ENCODE data around the gene NYAP2.

NYAP2 gene

GRCh38 chr2:225556461-225556860 lies 157.0 kb downstream of the NYAP2 start:
- Histone ChIP-seq H3K18ac (ENCODE audit: low read length) (no peak overlapping the region), H3K27me3 (ENCODE audit: insufficient read depth, low read length) (no peaks in the 10 kb centered on the region), H2AK5ac (ENCODE audit: low read length) (no peak overlapping the region), H2AFZ (ENCODE audit: insufficient read depth, low read length, poor library complexity) (no peak overlapping the region), H3K4ac (ENCODE audit: low read depth, low read length) (no peak overlapping the region), H3K9ac (ENCODE audit: low read length) (no peak overlapping the region), H3K23ac (ENCODE audit: low read length) (no peak overlapping the region), H4K8ac (ENCODE audit: low read depth, low read length) (no peak overlapping the region), H3K9me3 (ENCODE audit: insufficient read depth, low read depth, low read length) (no peaks in the 10 kb centered on the region), H2BK12ac (ENCODE audit: low read length) (no peak overlapping the region), H3K79me2 (ENCODE audit: control insufficient read depth, insufficient read depth, low read length, poor library complexity) (no peaks in the 10 kb centered on the region), H3K27ac (ENCODE audit: low read depth, low read length) (no peak overlapping the region), H3K79me1 (ENCODE audit: low read length) (no peaks in the 10 kb centered on the region), H3K4me1 (ENCODE audit: control insufficient read depth in 1 of 2, insufficient read depth in 2 of 2, low read length in 2 of 2) (no peaks in the 10 kb centered on the region), H2BK120ac (ENCODE audit: insufficient read depth, low read length, poor library complexity) (no peak overlapping the region), H3K36me3 (ENCODE audit: control insufficient read depth in 1 of 2, insufficient read depth in 2 of 2, low read length in 2 of 2) (no peaks in the 10 kb centered on the region), H3K4me2 (ENCODE audit: low read length) (no peak overlapping the region), H3K14ac (ENCODE audit: low read length) (no peak overlapping the region), H2BK5ac (ENCODE audit: low read depth, low read length, poor library complexity) (no peak overlapping the region), H4K12ac (ENCODE audit: low read depth, low read length) (no peak overlapping the region), H3K4me3 (ENCODE audit: low read depth, low read length) (no peak overlapping the region), H4K91ac (ENCODE audit: low read depth, low read length) (no peak overlapping the region)
- no peak for DNase-seq

- no peak overlapping the region for H2BK120ac ChIP-seq (ENCODE audit: insufficient read depth, low read length, poor library complexity)
- H3K36me3 ChIP-seq (ENCODE audit: control insufficient read depth in 1 of 2, insufficient read depth in 2 of 2, low read length in 2 of 2) = no peaks in the 10 kb centered on the region
- no peak overlapping the region for H2AFZ ChIP-seq (ENCODE audit: insufficient read depth, low read length, poor library complexity)
- H2BK5ac ChIP-seq (ENCODE audit: low read depth, low read length, poor library complexity) = no peak overlapping the region
- H3K23ac ChIP-seq (ENCODE audit: low read length) = no peak overlapping the region
- no peaks in the 10 kb centered on the region for H3K79me2 ChIP-seq (ENCODE audit: control insufficient read depth, insufficient read depth, low read length, poor library complexity)
- no peak overlapping the region for H3K4me3 ChIP-seq (ENCODE audit: low read depth, low read length)
- H3K27me3 ChIP-seq (ENCODE audit: insufficient read depth, low read length) = no peaks in the 10 kb centered on the region
- H3K9me3 ChIP-seq (ENCODE audit: insufficient read depth, low read depth, low read length) = no peaks in the 10 kb centered on the region
- no peak overlapping the region for H3K18ac ChIP-seq (ENCODE audit: low read length)
- H3K79me1 ChIP-seq (ENCODE audit: low read length) = no peaks in the 10 kb centered on the region
- H3K4ac ChIP-seq (ENCODE audit: low read depth, low read length) = no peak overlapping the region
- no peak overlapping the region for H2AK5ac ChIP-seq (ENCODE audit: low read length)
- no peak overlapping the region for H4K8ac ChIP-seq (ENCODE audit: low read depth, low read length)
- no peak overlapping the region for H3K4me2 ChIP-seq (ENCODE audit: low read length)
- H3K27ac ChIP-seq (ENCODE audit: low read depth, low read length) = no peak overlapping the region
- H4K12ac ChIP-seq (ENCODE audit: low read depth, low read length) = no peak overlapping the region
- no peak for DNase-seq
- no peak overlapping the region for H2BK12ac ChIP-seq (ENCODE audit: low read length)
- H3K4me1 ChIP-seq (ENCODE audit: control insufficient read depth in 1 of 2, insufficient read depth in 2 of 2, low read length in 2 of 2) = no peaks in the 10 kb centered on the region
- no CpG with 5 or more reads among the region's 6 CpGs for WGBS (ENCODE audit: extremely low coverage, insufficient coverage, insufficient read length)
- no peak overlapping the region for H3K9ac ChIP-seq (ENCODE audit: low read length)
- no peak overlapping the region for H3K14ac ChIP-seq (ENCODE audit: low read length)
- H4K91ac ChIP-seq (ENCODE audit: low read depth, low read length) = no peak overlapping the region
These were observed 159.0 kb downstream of the NYAP2 start for GRCh38 chr2:225558399-225559071.

GRCh38 chr2:225559072-225559415 lies 159.5 kb downstream of the NYAP2 start:
- Histone ChIP-seq H3K36me3 (ENCODE audit: control insufficient read depth in 1 of 2, insufficient read depth in 2 of 2, low read length in 2 of 2) (no peaks in the 10 kb centered on the region), H2BK120ac (ENCODE audit: insufficient read depth, low read length, poor library complexity) (no peak overlapping the region), H3K23ac (ENCODE audit: low read length) (no peak overlapping the region), H2AK5ac (ENCODE audit: low read length) (no peak overlapping the region), H3K27me3 (ENCODE audit: insufficient read depth, low read length) (no peaks in the 10 kb centered on the region), H2BK12ac (ENCODE audit: low read length) (no peak overlapping the region), H3K27ac (ENCODE audit: low read depth, low read length) (no peak overlapping the region), H3K14ac (ENCODE audit: low read length) (no peak overlapping the region), H3K4me1 (ENCODE audit: control insufficient read depth in 1 of 2, insufficient read depth in 2 of 2, low read length in 2 of 2) (no peaks in the 10 kb centered on the region), H4K8ac (ENCODE audit: low read depth, low read length) (no peak overlapping the region), H3K18ac (ENCODE audit: low read length) (no peak overlapping the region), H2BK5ac (ENCODE audit: low read depth, low read length, poor library complexity) (no peak overlapping the region), H4K91ac (ENCODE audit: low read depth, low read length) (no peak overlapping the region), H3K79me1 (ENCODE audit: low read length) (no peaks in the 10 kb centered on the region), H3K9ac (ENCODE audit: low read length) (no peak overlapping the region), H3K4me3 (ENCODE audit: low read depth, low read length) (no peak overlapping the region), H3K4ac (ENCODE audit: low read depth, low read length) (no peak overlapping the region), H2AFZ (ENCODE audit: insufficient read depth, low read length, poor library complexity) (no peak overlapping the region), H4K12ac (ENCODE audit: low read depth, low read length) (no peak overlapping the region), H3K9me3 (ENCODE audit: insufficient read depth, low read depth, low read length) (no peaks in the 10 kb centered on the region), H3K79me2 (ENCODE audit: control insufficient read depth, insufficient read depth, low read length, poor library complexity) (no peaks in the 10 kb centered on the region), H3K4me2 (ENCODE audit: low read length) (no peak overlapping the region)
- WGBS (ENCODE audit: extremely low coverage, insufficient coverage, insufficient read length) = no CpG with 5 or more reads among the region's 1 CpG
- no peak for DNase-seq

- Histone ChIP-seq H2AFZ (ENCODE audit: insufficient read depth, low read length, poor library complexity) (no peak overlapping the region), H3K79me1 (ENCODE audit: low read length) (no peaks in the 10 kb centered on the region), H3K79me2 (ENCODE audit: control insufficient read depth, insufficient read depth, low read length, poor library complexity) (no peaks in the 10 kb centered on the region), H4K91ac (ENCODE audit: low read depth, low read length) (no peak overlapping the region), H3K4me1 (ENCODE audit: control insufficient read depth in 1 of 2, insufficient read depth in 2 of 2, low read length in 2 of 2) (no peaks in the 10 kb centered on the region), H3K27me3 (ENCODE audit: insufficient read depth, low read length) (no peaks in the 10 kb centered on the region), H3K4me2 (ENCODE audit: low read length) (no peak overlapping the region), H3K23ac (ENCODE audit: low read length) (no peak overlapping the region), H3K18ac (ENCODE audit: low read length) (no peak overlapping the region), H3K4ac (ENCODE audit: low read depth, low read length) (no peak overlapping the region), H3K9me3 (ENCODE audit: insufficient read depth, low read depth, low read length) (peaks cover 6% of the 10 kb centered on the region), H3K27ac (ENCODE audit: low read depth, low read length) (no peak overlapping the region), H2BK120ac (ENCODE audit: insufficient read depth, low read length, poor library complexity) (no peak overlapping the region), H2AK5ac (ENCODE audit: low read length) (no peak overlapping the region), H2BK12ac (ENCODE audit: low read length) (no peak overlapping the region), H3K36me3 (ENCODE audit: control insufficient read depth in 1 of 2, insufficient read depth in 2 of 2, low read length in 2 of 2) (no peaks in the 10 kb centered on the region), H2BK5ac (ENCODE audit: low read depth, low read length, poor library complexity) (no peak overlapping the region), H4K8ac (ENCODE audit: low read depth, low read length) (no peak overlapping the region), H3K9ac (ENCODE audit: low read length) (no peak overlapping the region), H3K14ac (ENCODE audit: low read length) (no peak overlapping the region), H4K12ac (ENCODE audit: low read depth, low read length) (no peak overlapping the region), H3K4me3 (ENCODE audit: low read depth, low read length) (no peak overlapping the region)
- DNase-seq = peak; percentile 64 to 98
- no CpG with 5 or more reads among the region's 4 CpGs for WGBS (ENCODE audit: extremely low coverage, insufficient coverage, insufficient read length)
These were observed 167.3 kb downstream of the NYAP2 start for GRCh38 chr2:225566798-225567197.
